K562 (cell line): Measurements from ENCODE around the gene SULT1B1. TPM values are rescaled to one million over a fixed set of nuclear protein-coding genes. Genes with fewer than 3 reads are reported as not detected.

Source experiments
- ATAC-seq: fragments of 200-7000 bp; cut with Tn5 transposase; 3 replicates; pipeline ENCODE4 v1.9.1; 2020; ENCODE audit warnings: moderate library complexity
- BruUV-seq: library from RNA; stranded (reverse); fragments of 400-500 nt; replicated peaks from 2 replicates; lab custom pipeline; 2021; lab: Mats Ljungman, UMichigan
- CTCF ChIA-PET: fragments of 300-600 bp; formaldehyde crosslinking; extraction: SDS; loops from one replicate; lab custom pipeline; 2021; ENCODE audit warnings: low intra/inter-chr PET ratio; lab: Yijun Ruan, JAX
- POLR2A ChIA-PET: fragments of 300-600, 350-650 bp; sonication (Branson Sonifier 250); formaldehyde crosslinking; extraction: SDS; loops from one replicate; lab custom pipeline; 2021; ENCODE audit warnings: antibody characterized with exemption, inconsistent platforms; lab: Yijun Ruan, JAX
- DNase-seq, 4 experiments: peaks; one replicate each; pipeline versions ENCODE4 v3.0.0 to v3.0.0-alpha.2; 2011 to 2018; ENCODE audit warnings: low spot score in 3 of 4, mixed read lengths in 3 of 4; ENCODE audit errors: extremely low read depth in 1 of 4
- FAIRE-seq: peaks from 2 replicates; lab custom pipeline; 2011; peaks lifted over from hg19 to GRCh38; lab: Jason Lieb, UNC
- H2AFZ ChIP-seq: 2 replicates; pipeline ENCODE4 v1.6.0; 2011; ENCODE audit warnings: low read depth, low read length, control low read depth, inconsistent platforms
- H3K27ac ChIP-seq: fragments of 200-600 bp; 3 replicates; pipeline ENCODE4 v1.8.0; 2011; ENCODE audit warnings: low read depth, mild to moderate bottlenecking, control low read depth, inconsistent platforms, low read length, moderate library complexity, mixed read lengths; ENCODE audit errors: extremely low read depth
- H3K27me3 ChIP-seq, 2 experiments: fragments of 300-600 bp in 1 of 2; 2 replicates in 1 of 2; 3 replicates in 1 of 2; pipeline versions ENCODE4 v1.6.0 to v1.8.0; 2011; ENCODE audit warnings: inconsistent platforms in 2 of 2, low read length in 2 of 2, mild to moderate bottlenecking in 1 of 2, mixed read lengths in 1 of 2, moderate library complexity in 1 of 2; ENCODE audit not compliant: control insufficient read depth in 2 of 2, insufficient read depth in 2 of 2
- H3K36me3 ChIP-seq: fragments of 300-600 bp; 3 replicates; pipeline ENCODE4 v1.8.0; 2011; ENCODE audit warnings: mild to moderate bottlenecking, low read length, inconsistent platforms; ENCODE audit not compliant: control insufficient read depth, insufficient read depth
- H3K4me1 ChIP-seq, 2 experiments: fragments of 200-600 bp in 1 of 2; replicated peaks in 1 of 2; 2 replicates in 1 of 2; 3 replicates in 1 of 2; pipeline versions ENCODE4 v1.5.1 to v1.8.0; 2011; ENCODE audit warnings: inconsistent platforms in 2 of 2, low read length in 2 of 2, mild to moderate bottlenecking in 1 of 2, mixed read lengths in 1 of 2, moderate library complexity in 1 of 2; ENCODE audit not compliant: control insufficient read depth in 2 of 2, insufficient read depth in 2 of 2
- H3K4me2 ChIP-seq: 2 replicates; pipeline ENCODE4 v1.6.1; 2011; ENCODE audit warnings: low read length, control low read depth, inconsistent platforms, mixed read lengths; ENCODE audit not compliant: insufficient read depth
- H3K4me3 ChIP-seq: fragments of 200-600 bp; sonication (generic), shearing (Covaris generic); 2 replicates; pipeline ENCODE4 v1.5.1; 2016; ENCODE audit warnings: control low read depth, inconsistent platforms
- H3K79me2 ChIP-seq: fragments of 200-600 bp; 3 replicates; pipeline ENCODE4 v1.8.0; 2011; ENCODE audit warnings: low read length, inconsistent platforms; ENCODE audit not compliant: control insufficient read depth, insufficient read depth
- H3K9ac ChIP-seq, 2 experiments: 2 replicates each; pipeline versions ENCODE4 v1.6.0 to v1.6.1; 2011; ENCODE audit warnings: low read depth in 2 of 2, low read length in 2 of 2, control low read depth in 1 of 2, inconsistent platforms in 1 of 2, mild to moderate bottlenecking in 1 of 2, mixed read lengths in 1 of 2; ENCODE audit not compliant: insufficient read depth in 1 of 2
- H3K9me1 ChIP-seq: one replicate; pipeline ENCODE4 v1.6.0; 2011; ENCODE audit warnings: inconsistent platforms, mild to moderate bottlenecking, low read length, moderate library complexity; ENCODE audit not compliant: control insufficient read depth, insufficient read depth
- H3K9me3 ChIP-seq: replicated peaks from 2 replicates; pipeline ENCODE4 v1.5.1; 2011; ENCODE audit warnings: low read depth, low read length, inconsistent platforms; ENCODE audit not compliant: control insufficient read depth, insufficient read depth
- H4K20me1 ChIP-seq: replicated peaks from 2 replicates; pipeline ENCODE4 v1.6.1; 2011; ENCODE audit warnings: low read length, inconsistent platforms, mixed read lengths; ENCODE audit not compliant: control insufficient read depth, insufficient read depth
- ADNP ChIP-seq: fragments of 200-800 bp; sonication (Bioruptor generic); IDR thresholded peaks from 2 replicates; pipeline ENCODE4 v1.6.1; 2016; ENCODE audit warnings: missing genetic modification characterization, missing compliant biosample characterization
- ATF7 ChIP-seq: fragments of 450-650 bp; IDR thresholded peaks from 2 replicates; pipeline ENCODE4 v1.7.1; 2014; ENCODE audit warnings: mild to moderate bottlenecking, moderate library complexity
- CC2D1A ChIP-seq: fragments of 450-650 bp; IDR thresholded peaks from 2 replicates; pipeline ENCODE4 v1.6.1; 2017; ENCODE audit warnings: mild to moderate bottlenecking
- ELF1 ChIP-seq: fragments of 200-800 bp; sonication (Bioruptor generic); IDR thresholded peaks from 2 replicates; pipeline ENCODE4 v1.6.1; 2016; ENCODE audit warnings: missing genetic modification characterization, missing compliant biosample characterization
- HNRNPH1 ChIP-seq: fragments of 200-400 bp; formaldehyde crosslinking; optimal IDR thresholded peaks from 2 replicates; pipeline ENCODE3; 2017; ENCODE audit warnings: low read depth, mild to moderate bottlenecking, low read length, moderate library complexity
- MCM5 ChIP-seq: fragments of 450-650 bp; IDR thresholded peaks from 2 replicates; pipeline ENCODE4 v1.6.1; 2016; ENCODE audit warnings: low read depth
- MXD1 ChIP-seq: fragments of 250-450 bp; sonication (Bioruptor Pico); IDR thresholded peaks from 2 replicates; pipeline ENCODE4 v1.8.0; 2021; ENCODE audit warnings: borderline replicate concordance, mild to moderate bottlenecking, moderate library complexity; ENCODE audit not compliant: poor library complexity, severe bottlenecking
- MYBL2 ChIP-seq, 2 experiments: fragments of 450-650 bp in 1 of 2; sonication (generic) in 1 of 2; formaldehyde crosslinking in 1 of 2; IDR thresholded peaks; 2 replicates each; pipeline versions ENCODE4 v1.6.1 to v1.8.1; 2017 to 2022; ENCODE audit warnings: borderline replicate concordance in 1 of 2, inconsistent platforms in 1 of 2, low read depth in 1 of 2, mild to moderate bottlenecking in 1 of 2, missing genetic modification reagents in 1 of 2, moderate library complexity in 1 of 2
- NFATC3 ChIP-seq: fragments of 450-650 bp; IDR thresholded peaks from 2 replicates; pipeline ENCODE4 v1.6.1; 2017; ENCODE audit warnings: mild to moderate bottlenecking
- PCBP1 ChIP-seq: fragments of 200-400 bp; formaldehyde crosslinking; IDR thresholded peaks from 2 replicates; pipeline ENCODE4 v1.6.1; 2018; ENCODE audit warnings: mild to moderate bottlenecking, low read depth, low read length; ENCODE audit not compliant: poor library complexity, severe bottlenecking
- RHOXF2B ChIP-seq: fragments of 250-450 bp; sonication (Bioruptor Pico); conservative IDR thresholded peaks from 2 replicates; pipeline ENCODE4 v1.5.1; 2021
- THRB ChIP-seq: fragments of 450-650 bp; formaldehyde crosslinking; conservative IDR thresholded peaks from 2 replicates; pipeline ENCODE4 v1.4.0; 2022; ENCODE audit warnings: mild to moderate bottlenecking, missing genetic modification characterization
- ZNF778 ChIP-seq: fragments of 450-650 bp; formaldehyde crosslinking; IDR thresholded peaks from 2 replicates; pipeline ENCODE4 v1.4.0; 2020; ENCODE audit warnings: mild to moderate bottlenecking, moderate library complexity
- WGBS: fragments of 100-300 bp; shearing (Covaris generic); methylation state at CpG from one replicate; pipeline ENCODE4 v1.1.6; 2016; ENCODE audit warnings: low coverage, mixed read lengths; ENCODE audit not compliant: insufficient coverage; ENCODE audit errors: missing lambda C conversion rate; 5-methylcytosine and 5-hydroxymethylcytosine counted together
- in situ Hi-C: fragments of 300-500 bp; cut with MboI; formaldehyde crosslinking; loops from 4 replicates; pipeline ENCODE4 v1.15.0; 2018; ENCODE audit warnings: inconsistent platforms, mixed read lengths
- intact Hi-C: fragments of 100-400 bp; cut with micrococcal nuclease; formaldehyde crosslinking; loops from 2 replicates; pipeline ENCODE4 v1.14.2; 2022
- polyA plus RNA-seq, 8 experiments: library from polyadenylated mRNA; depleted of rRNA in 4 of 8; stranded (reverse) in 5 of 8; unstranded in 3 of 8; fragments of >200 nt; fragmentation: Nextera tagmentation in 2 of 8; fragmentation: Illumina TruSeq in 1 of 8; extraction: Ambion mirVana in 2 of 8; extraction: Trizol in 1 of 8; gene quantifications; 2 replicates each; pipeline versions ENCODE4 v1.2.1 to v1.2.3, GENCODE V29; 2011 to 2014; ENCODE audit warnings: inconsistent platforms in 1 of 8, missing spikeins in 1 of 8
- total RNA-seq, 7 experiments: library from RNA; depleted of rRNA in 6 of 7; stranded (reverse); fragments of >200 nt in 6 of 7; fragmentation: Illumina TruSeq in 2 of 7; extraction: Trizol in 2 of 7; gene quantifications; 2 replicates each; pipeline versions ENCODE4 v1.2.1 to v1.2.3, GENCODE V29; 2011 to 2021; ENCODE audit warnings: low replicate concordance in 1 of 7
- TF ChIP-seq, protein P1 (sequence below): fragments of 250-450 bp; sonication (Bioruptor Pico); IDR thresholded peaks from 2 replicates; pipeline ENCODE4 v1.6.1; 2021; ENCODE audit warnings: mild to moderate bottlenecking
- TF ChIP-seq, protein P2 (sequence below): fragments of 250-450 bp; sonication (Bioruptor Pico); IDR thresholded peaks from 2 replicates; pipeline ENCODE4 v1.8.0; 2021; ENCODE audit warnings: moderate library complexity, mild to moderate bottlenecking, inconsistent platforms

Gene SULT1B1
- total and polyA plus RNA-seq, 9 of the 15 experiments (the other 6 are each of a cell fraction or from before 2014, with no cell fraction given), result under 0.01 TPM; not detected in 8

GRCh38 chr4:69708211-69708610 lies 52.2 kb downstream of the SULT1B1 start:
- Histone ChIP-seq H3K9ac (no peak overlapping the region), H3K4me1 (no peaks in the 10 kb centered on the region), H3K27me3 (no peaks in the 10 kb centered on the region), H3K9me1 (no peaks in the 10 kb centered on the region), H3K79me2 (no peaks in the 10 kb centered on the region), H3K27ac (no peak overlapping the region), H3K9me3 (no peaks in the 10 kb centered on the region; the same call in 1 of the 2 replicates), H4K20me1 (no peaks in the 10 kb centered on the region), H3K4me3 (no peak overlapping the region), H2AFZ (no peak overlapping the region), H3K4me2 (no peak overlapping the region), H3K36me3 (no peaks in the 10 kb centered on the region)
- no TSS peak for BruUV-seq
- no peak for ATAC-seq
- CTCF ChIA-PET, result no interaction called here
- POLR2A ChIA-PET, result no interaction called here
- no peak for DNase-seq
- no peak for FAIRE-seq
- in situ Hi-C loops, result no loop called here
- intact Hi-C loops, result no loop called here
- TF ChIP-seq ZNF778 (CRISPR knock-in tag) (no peak), CC2D1A (no peak), ATF7 (no peak)
- TF ChIP-seq, protein P1, sequence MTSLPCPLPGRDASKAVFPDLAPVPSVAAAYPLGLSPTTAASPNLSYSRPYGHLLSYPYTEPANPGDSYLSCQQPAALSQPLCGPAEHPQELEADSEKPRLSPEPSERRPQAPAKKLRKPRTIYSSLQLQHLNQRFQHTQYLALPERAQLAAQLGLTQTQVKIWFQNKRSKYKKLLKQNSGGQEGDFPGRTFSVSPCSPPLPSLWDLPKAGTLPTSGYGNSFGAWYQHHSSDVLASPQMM (CRISPR knock-in tag), result no peak
- 0% methylated on average over 1 of the region's 1 CpG for WGBS

- CTCF ChIA-PET, result no interaction called here
- Histone ChIP-seq H4K20me1 (no peaks in the 10 kb centered on the region), H3K4me3 (no peak overlapping the region), H3K9me1 (no peaks in the 10 kb centered on the region), H3K36me3 (no peaks in the 10 kb centered on the region), H2AFZ (no peak overlapping the region), H3K79me2 (no peaks in the 10 kb centered on the region), H3K9ac (no peak overlapping the region), H3K27me3 (no peaks in the 10 kb centered on the region), H3K9me3 (no peaks in the 10 kb centered on the region; the same call in 1 of the 2 replicates), H3K27ac (no peak overlapping the region), H3K4me1 (no peaks in the 10 kb centered on the region), H3K4me2 (no peak overlapping the region)
- ATAC-seq (no peak), DNase-seq (no peak), FAIRE-seq (no peak)
- TF ChIP-seq RHOXF2B (CRISPR knock-in tag), result no peak
- no peak for TF ChIP-seq MXD1
- no peak for TF ChIP-seq ELF1 (tag)
- TF ChIP-seq PCBP1, result no peak
- no peak for TF ChIP-seq HNRNPH1
- TF ChIP-seq THRB, result no peak
- TF ChIP-seq, protein P2, sequence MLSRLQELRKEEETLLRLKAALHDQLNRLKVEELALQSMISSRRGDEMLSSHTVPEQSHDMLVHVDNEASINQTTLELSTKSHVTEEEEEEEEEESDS (CRISPR knock-in tag), result no peak
- TF ChIP-seq ADNP, result no peak
- TF ChIP-seq MYBL2 (IDR thresholded peaks at IDR 0.05; ENCODE audit: low read depth), result no peak
- TF ChIP-seq MYBL2 (CRISPR knock-in tag; IDR thresholded peaks at IDR 0.05; ENCODE audit: borderline replicate concordance), result no peak
- no peak for TF ChIP-seq MCM5
- no peak for TF ChIP-seq NFATC3
- in situ Hi-C loops (no loop called here), intact Hi-C loops (no loop called here)
- POLR2A ChIA-PET, result no interaction called here
- BruUV-seq, result no TSS peak
Measured at GRCh38 chr4:69707807-69708206, 52.6 kb downstream of the SULT1B1 start.
